NCI-H2227 treated with DMSO at 0.1 percent for 48 hours (cell line): ENCODE results near the gene AASS.

ENCODE experiments used
- DNase-seq: peaks from one replicate; lab custom pipeline; 2025; lab: John Stamatoyannopoulos, UW

Gene AASS

GRCh38 chr7:122038904-122039303, 105.1 kb downstream of the AASS start:
- DNase-seq: no peak

GRCh38 chr7:122038134-122038533, 105.9 kb downstream of the AASS start:
- DNase-seq: no peak

DNA sequence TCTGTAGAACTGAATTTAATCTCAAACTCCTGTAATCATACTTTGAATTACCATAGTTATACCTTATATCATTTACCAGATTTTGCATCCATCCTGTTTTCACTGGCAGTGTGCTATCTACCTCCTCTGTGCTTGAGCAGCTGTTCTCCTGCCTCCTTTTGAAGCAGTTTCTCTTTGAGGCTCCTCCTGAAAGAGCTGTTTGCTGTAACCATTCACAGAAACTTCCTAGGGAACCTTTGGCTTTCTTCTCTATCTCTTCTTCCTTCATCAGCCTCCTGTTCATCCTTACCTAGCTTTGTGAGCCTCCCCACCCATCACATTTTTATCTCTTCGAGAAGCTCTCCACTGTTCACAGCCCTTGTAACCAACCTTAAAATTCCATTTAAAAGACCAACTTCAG, 108.2 kb downstream of the AASS start:
- DNase-seq: no peak

DNA sequence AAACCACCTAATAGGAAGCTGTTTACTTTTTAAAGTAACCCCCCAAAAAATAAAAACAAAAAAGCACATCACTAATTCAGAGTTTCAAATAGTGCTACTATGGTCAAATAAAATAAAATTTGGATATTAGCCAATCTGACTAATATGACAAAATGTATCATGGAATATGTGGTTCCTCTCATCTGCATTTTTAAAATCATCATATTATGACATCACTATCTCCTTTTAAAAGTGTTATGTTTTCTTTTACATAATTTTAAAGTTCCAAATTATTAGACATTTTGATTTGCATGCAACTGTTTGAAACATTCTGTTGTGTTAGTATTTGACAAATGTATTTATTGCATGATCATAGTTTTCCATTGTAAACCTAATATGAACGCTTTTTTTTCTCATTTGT, 110.4 kb downstream of the AASS start:
- no peak for DNase-seq

GRCh38 chr7:122027058-122027457, 117.0 kb downstream of the AASS start:
- DNase-seq: no peak
